HepG2 (cell line): ENCODE data around the gene TEC.

Experiments used
- ELF3 ChIP-seq: IDR thresholded peaks from 2 replicates; pipeline ENCODE4 v1.6.1; 2016; ENCODE audit warnings: missing genetic modification reagents, missing compliant biosample characterization
- EP300 ChIP-seq, 3 experiments: sonication (generic) in 1 of 3; formaldehyde crosslinking in 1 of 3; IDR thresholded peaks; 2 replicates each; pipeline versions ENCODE4 v1.5.1 to v1.6.1; 2011 to 2020; ENCODE audit warnings: low read depth in 2 of 3, low read length in 2 of 3, borderline replicate concordance in 1 of 3, improper control_type of control experiment in 1 of 3, mild to moderate bottlenecking in 1 of 3, missing genetic modification reagents in 1 of 3, moderate library complexity in 1 of 3
- ETS1 ChIP-seq: sonication (generic); formaldehyde crosslinking; IDR thresholded peaks from 2 replicates; pipeline ENCODE4 v1.4.0; 2020; ENCODE audit warnings: missing genetic modification reagents
- IRF2 ChIP-seq: IDR thresholded peaks from 2 replicates; pipeline ENCODE4 v1.6.1; 2018; ENCODE audit warnings: missing genetic modification reagents, missing compliant biosample characterization
- NFE2 ChIP-seq: sonication (generic); formaldehyde crosslinking; IDR thresholded peaks from 2 replicates; pipeline ENCODE4 v1.4.0; 2020; ENCODE audit warnings: missing genetic modification reagents
- RFX5 ChIP-seq: IDR thresholded peaks from 2 replicates; pipeline ENCODE4 v1.6.1; 2011; ENCODE audit warnings: low read depth, low read length, improper control_type of control experiment
- ZNF335 ChIP-seq: sonication (generic); formaldehyde crosslinking; IDR thresholded peaks from 2 replicates; pipeline ENCODE4 v1.4.0; 2020; ENCODE audit warnings: missing genetic modification reagents
- TF ChIP-seq, protein P1 (sequence below): sonication (generic); formaldehyde crosslinking; IDR thresholded peaks from 2 replicates; pipeline ENCODE4 v1.4.0; 2020; ENCODE audit warnings: mild to moderate bottlenecking, missing genetic modification reagents
- TF ChIP-seq, protein P2 (sequence below): sonication (generic); formaldehyde crosslinking; IDR thresholded peaks from 2 replicates; pipeline ENCODE4 v1.8.0; 2022; ENCODE audit warnings: mild to moderate bottlenecking, missing genetic modification reagents, borderline replicate concordance
- TF ChIP-seq, protein P3 (sequence below): sonication (generic); formaldehyde crosslinking; IDR thresholded peaks from 2 replicates; pipeline ENCODE4 v1.5.0; 2020; ENCODE audit warnings: mild to moderate bottlenecking, missing genetic modification reagents, moderate library complexity
- TF ChIP-seq, protein P4 (sequence below), 2 experiments: sonication (generic) in 1 of 2; formaldehyde crosslinking in 1 of 2; IDR thresholded peaks; 2 replicates each; pipeline versions ENCODE4 v1.5.1 to v1.6.1; 2011 to 2020; ENCODE audit warnings: borderline replicate concordance in 1 of 2, low read depth in 1 of 2, low read length in 1 of 2, mild to moderate bottlenecking in 1 of 2, missing genetic modification reagents in 1 of 2, moderate library complexity in 1 of 2

- TF ChIP-seq ETS1: no peak
- TF ChIP-seq, protein P1, sequence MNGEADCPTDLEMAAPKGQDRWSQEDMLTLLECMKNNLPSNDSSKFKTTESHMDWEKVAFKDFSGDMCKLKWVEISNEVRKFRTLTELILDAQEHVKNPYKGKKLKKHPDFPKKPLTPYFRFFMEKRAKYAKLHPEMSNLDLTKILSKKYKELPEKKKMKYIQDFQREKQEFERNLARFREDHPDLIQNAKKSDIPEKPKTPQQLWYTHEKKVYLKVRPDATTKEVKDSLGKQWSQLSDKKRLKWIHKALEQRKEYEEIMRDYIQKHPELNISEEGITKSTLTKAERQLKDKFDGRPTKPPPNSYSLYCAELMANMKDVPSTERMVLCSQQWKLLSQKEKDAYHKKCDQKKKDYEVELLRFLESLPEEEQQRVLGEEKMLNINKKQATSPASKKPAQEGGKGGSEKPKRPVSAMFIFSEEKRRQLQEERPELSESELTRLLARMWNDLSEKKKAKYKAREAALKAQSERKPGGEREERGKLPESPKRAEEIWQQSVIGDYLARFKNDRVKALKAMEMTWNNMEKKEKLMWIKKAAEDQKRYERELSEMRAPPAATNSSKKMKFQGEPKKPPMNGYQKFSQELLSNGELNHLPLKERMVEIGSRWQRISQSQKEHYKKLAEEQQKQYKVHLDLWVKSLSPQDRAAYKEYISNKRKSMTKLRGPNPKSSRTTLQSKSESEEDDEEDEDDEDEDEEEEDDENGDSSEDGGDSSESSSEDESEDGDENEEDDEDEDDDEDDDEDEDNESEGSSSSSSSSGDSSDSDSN: no peak
- TF ChIP-seq ZNF335 (CRISPR knock-in tag): no peak
- no peak for TF ChIP-seq NFE2 (CRISPR knock-in tag)
- TF ChIP-seq, protein P2, sequence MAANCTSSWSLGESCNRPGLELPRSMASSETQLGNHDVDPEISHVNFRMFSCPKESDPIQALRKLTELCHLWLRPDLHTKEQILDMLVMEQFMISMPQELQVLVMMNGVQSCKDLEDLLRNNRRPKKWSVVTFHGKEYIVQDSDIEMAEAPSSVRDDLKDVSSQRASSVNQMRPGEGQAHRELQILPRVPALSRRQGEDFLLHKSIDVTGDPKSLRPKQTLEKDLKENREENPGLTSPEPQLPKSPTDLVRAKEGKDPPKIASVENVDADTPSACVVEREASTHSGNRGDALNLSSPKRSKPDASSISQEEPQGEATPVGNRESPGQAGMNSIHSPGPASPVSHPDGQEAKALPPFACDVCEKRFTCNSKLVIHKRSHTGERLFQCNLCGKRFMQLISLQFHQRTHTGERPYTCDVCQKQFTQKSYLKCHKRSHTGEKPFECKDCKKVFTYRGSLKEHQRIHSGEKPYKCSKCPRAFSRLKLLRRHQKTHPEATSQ (CRISPR knock-in tag): no peak
- TF ChIP-seq, protein P3, sequence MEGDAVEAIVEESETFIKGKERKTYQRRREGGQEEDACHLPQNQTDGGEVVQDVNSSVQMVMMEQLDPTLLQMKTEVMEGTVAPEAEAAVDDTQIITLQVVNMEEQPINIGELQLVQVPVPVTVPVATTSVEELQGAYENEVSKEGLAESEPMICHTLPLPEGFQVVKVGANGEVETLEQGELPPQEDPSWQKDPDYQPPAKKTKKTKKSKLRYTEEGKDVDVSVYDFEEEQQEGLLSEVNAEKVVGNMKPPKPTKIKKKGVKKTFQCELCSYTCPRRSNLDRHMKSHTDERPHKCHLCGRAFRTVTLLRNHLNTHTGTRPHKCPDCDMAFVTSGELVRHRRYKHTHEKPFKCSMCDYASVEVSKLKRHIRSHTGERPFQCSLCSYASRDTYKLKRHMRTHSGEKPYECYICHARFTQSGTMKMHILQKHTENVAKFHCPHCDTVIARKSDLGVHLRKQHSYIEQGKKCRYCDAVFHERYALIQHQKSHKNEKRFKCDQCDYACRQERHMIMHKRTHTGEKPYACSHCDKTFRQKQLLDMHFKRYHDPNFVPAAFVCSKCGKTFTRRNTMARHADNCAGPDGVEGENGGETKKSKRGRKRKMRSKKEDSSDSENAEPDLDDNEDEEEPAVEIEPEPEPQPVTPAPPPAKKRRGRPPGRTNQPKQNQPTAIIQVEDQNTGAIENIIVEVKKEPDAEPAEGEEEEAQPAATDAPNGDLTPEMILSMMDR (CRISPR knock-in tag): no peak
- TF ChIP-seq IRF2 (CRISPR knock-in tag): no peak
- TF ChIP-seq, protein P4, sequence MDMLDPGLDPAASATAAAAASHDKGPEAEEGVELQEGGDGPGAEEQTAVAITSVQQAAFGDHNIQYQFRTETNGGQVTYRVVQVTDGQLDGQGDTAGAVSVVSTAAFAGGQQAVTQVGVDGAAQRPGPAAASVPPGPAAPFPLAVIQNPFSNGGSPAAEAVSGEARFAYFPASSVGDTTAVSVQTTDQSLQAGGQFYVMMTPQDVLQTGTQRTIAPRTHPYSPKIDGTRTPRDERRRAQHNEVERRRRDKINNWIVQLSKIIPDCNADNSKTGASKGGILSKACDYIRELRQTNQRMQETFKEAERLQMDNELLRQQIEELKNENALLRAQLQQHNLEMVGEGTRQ (IDR thresholded peaks at IDR 0.05; ENCODE audit: low read depth, low read length): no peak
- TF ChIP-seq, protein P4 (CRISPR knock-in tag; IDR thresholded peaks at IDR 0.05; ENCODE audit: borderline replicate concordance): no peak
- no peak for TF ChIP-seq EP300 (IDR thresholded peaks at IDR 0.05; ENCODE audit: low read depth in 2 of 2, low read length in 2 of 2)
- no peak for TF ChIP-seq EP300 (CRISPR knock-in tag; IDR thresholded peaks at IDR 0.05; ENCODE audit: borderline replicate concordance)
- no peak for TF ChIP-seq RFX5
- no peak for TF ChIP-seq ELF3 (CRISPR knock-in tag)
Measured at GRCh38 chr4:48187813-48188212, 81.8 kb downstream of the TEC start.
